ENCODE measurements around the gene MXRA8.

Gene MXRA8

GRCh38 chr1:1402072-1402900 is 43.9 kb upstream of the MXRA8 start:
- peak; percentile 69 for DNase-seq (ENCODE audit: low read depth)
- TF ChIP-seq MYC (IDR thresholded peaks at IDR 0.05; ENCODE audit: low read depth, low read length) (no peak), CTCF (IDR thresholded peaks at IDR 0.05; ENCODE audit: low read depth, low read length) (peak; percentile 71)
- no peak overlapping the region for H3K4me3 ChIP-seq (ENCODE audit: low read depth, low read length)

- DNase-seq (ENCODE audit: low read depth) = no peak
- TF ChIP-seq MAX (IDR thresholded peaks at IDR 0.05; ENCODE audit: low read depth, low read length) = no peak
- no peak for TF ChIP-seq CTCF (IDR thresholded peaks at IDR 0.05; ENCODE audit: low read depth, low read length)
- no peak for TF ChIP-seq MYC (IDR thresholded peaks at IDR 0.05; ENCODE audit: low read depth, low read length)
- no peak for TF ChIP-seq POLR2A (IDR thresholded peaks at IDR 0.05; ENCODE audit: extremely low read depth, insufficient read length)
- H3K4me3 ChIP-seq (ENCODE audit: low read depth, low read length) = no peak overlapping the region
Observed at GRCh38 chr1:1401457-1402010, 43.2 kb upstream of the MXRA8 start.

- DNase-seq (ENCODE audit: low read depth) = no peak
- peak overlapping the region; percentile 93 for H3K4me3 ChIP-seq (ENCODE audit: low read depth, low read length)
- TF ChIP-seq MYC (IDR thresholded peaks at IDR 0.05; ENCODE audit: low read depth, low read length) (no peak), POLR2A (IDR thresholded peaks at IDR 0.05; ENCODE audit: extremely low read depth, insufficient read length) (no peak), CTCF (IDR thresholded peaks at IDR 0.05; ENCODE audit: low read depth, low read length) (no peak), MAX (IDR thresholded peaks at IDR 0.05; ENCODE audit: low read depth, low read length) (no peak)
Observed at GRCh38 chr1:1400576-1401456, 42.5 kb upstream of the MXRA8 start.

- TF ChIP-seq MAX (IDR thresholded peaks at IDR 0.05; ENCODE audit: low read depth, low read length) (no peak), POLR2A (IDR thresholded peaks at IDR 0.05; ENCODE audit: extremely low read depth, insufficient read length) (no peak), MYC (IDR thresholded peaks at IDR 0.05; ENCODE audit: low read depth, low read length) (no peak), CTCF (IDR thresholded peaks at IDR 0.05; ENCODE audit: low read depth, low read length) (no peak)
- H3K4me3 ChIP-seq (ENCODE audit: low read depth, low read length) = peak overlapping the region; percentile 93
- peak; percentile 55 for DNase-seq (ENCODE audit: low read depth)
Observed at GRCh38 chr1:1399872-1400575, 41.7 kb upstream of the MXRA8 start.

- peak within 1 kb of the TSS; percentile 93 for H3K4me3 ChIP-seq (ENCODE audit: low read depth, low read length)
- DNase-seq (ENCODE audit: low read depth) = peak; percentile 99
- TF ChIP-seq MYC (IDR thresholded peaks at IDR 0.05; ENCODE audit: low read depth, low read length) (peak; percentile 67), CTCF (IDR thresholded peaks at IDR 0.05; ENCODE audit: low read depth, low read length) (peak; percentile 11), POLR2A (IDR thresholded peaks at IDR 0.05; ENCODE audit: extremely low read depth, insufficient read length) (peak; percentile 90), MAX (IDR thresholded peaks at IDR 0.05; ENCODE audit: low read depth, low read length) (peak; percentile 71)
Observed at GRCh38 chr1:1399187-1399871, 41.0 kb upstream of the MXRA8 start, which contains the start of gene CCNL2. TSS of gene CCNL2 (minus strand) at chr1:1399335. CDS start at chr1:1399306, 29 bp downstream.
